SK-N-SH (cell line): Measurements from ENCODE around the gene PRXL2B. TPM values are rescaled to one million over a fixed set of nuclear protein-coding genes. Genes with fewer than 3 reads are reported as not detected.
A peak's percentile ranks its signal among the peaks of the same experiment; 100 is the strongest.

Source experiments
- CTCF ChIA-PET: fragments of 300-600, 350-600 bp; formaldehyde crosslinking; extraction: SDS; loops from one replicate; lab custom pipeline; 2021; lab: Yijun Ruan, JAX
- POLR2A ChIA-PET: fragments of 350-600 bp; sonication (Branson Sonifier 250); formaldehyde crosslinking; extraction: SDS; loops from one replicate; lab custom pipeline; 2020; ENCODE audit warnings: antibody characterized with exemption, inconsistent platforms; lab: Yijun Ruan, JAX
- DNase-seq: peaks from one replicate; pipeline ENCODE4 v3.0.0; 2012
- H2AFZ ChIP-seq: fragments of 200-600 bp; sonication (generic); 2 replicates; pipeline ENCODE4 v1.8.1; 2016; ENCODE audit warnings: antibody characterized with exemption, mild to moderate bottlenecking, low read depth
- H3F3A ChIP-seq: fragments of 200-600 bp; sonication (generic); replicated peaks from 2 replicates; pipeline ENCODE3; 2016; ENCODE audit warnings: antibody characterized with exemption, mild to moderate bottlenecking; ENCODE audit not compliant: insufficient read depth
- H3K27ac ChIP-seq, 2 experiments: fragments of 200-500 bp in 1 of 2; fragments of 200-600 bp in 1 of 2; sonication (Bioruptor generic) in 1 of 2; sonication (generic), shearing (Covaris generic) in 1 of 2; 2 replicates each; pipeline versions ENCODE4 v1.5.1 to v1.6.1; 2014 to 2016; ENCODE audit warnings: low read depth in 2 of 2, inconsistent platforms in 1 of 2, low read length in 1 of 2, mild to moderate bottlenecking in 1 of 2, mixed read lengths in 1 of 2
- H3K27me3 ChIP-seq: fragments of 200-600 bp; sonication (generic), shearing (Covaris generic); 2 replicates; pipeline ENCODE4 v1.6.1; 2016; ENCODE audit warnings: mixed run types; ENCODE audit not compliant: insufficient read depth
- H3K36me3 ChIP-seq, 2 experiments: fragments of 200-500 bp in 1 of 2; fragments of 200-600 bp in 1 of 2; sonication (Bioruptor generic) in 1 of 2; sonication (generic) in 1 of 2; replicated peaks in 1 of 2; 2 replicates each; pipeline versions ENCODE3 to v1.5.1; 2014 to 2016; ENCODE audit warnings: low read length in 1 of 2, mild to moderate bottlenecking in 1 of 2; ENCODE audit not compliant: insufficient read depth in 2 of 2, control insufficient read depth in 1 of 2
- H3K4me1 ChIP-seq, 2 experiments: fragments of 200-500 bp in 1 of 2; fragments of 200-600 bp in 1 of 2; sonication (Bioruptor generic) in 1 of 2; sonication (generic), shearing (Covaris generic) in 1 of 2; 2 replicates each; pipeline versions ENCODE4 v1.5.1 to v1.6.1; 2014 to 2016; ENCODE audit warnings: low read depth in 1 of 2, low read length in 1 of 2, mixed run types in 1 of 2; ENCODE audit not compliant: insufficient read depth in 2 of 2, control insufficient read depth in 1 of 2
- H3K4me2 ChIP-seq: fragments of 200-600 bp; sonication (generic), shearing (Covaris generic); 2 replicates; pipeline ENCODE4 v1.6.1; 2017; ENCODE audit warnings: mixed run types
- H3K4me3 ChIP-seq, 2 experiments: fragments of 200-500 bp in 1 of 2; fragments of 200-600 bp in 1 of 2; sonication (Bioruptor generic) in 1 of 2; sonication (generic), shearing (Covaris generic) in 1 of 2; 2 replicates each; pipeline versions ENCODE4 v1.5.1 to v1.8.1; 2014 to 2016; ENCODE audit warnings: low read depth in 2 of 2, inconsistent platforms in 1 of 2, low read length in 1 of 2, mild to moderate bottlenecking in 1 of 2, mixed read lengths in 1 of 2, moderate library complexity in 1 of 2
- H3K79me2 ChIP-seq: fragments of 200-600 bp; sonication (generic); 2 replicates; pipeline ENCODE4 v1.8.1; 2017; ENCODE audit warnings: mild to moderate bottlenecking; ENCODE audit not compliant: insufficient read depth
- H3K9ac ChIP-seq: fragments of 200-600 bp; sonication (generic); 2 replicates; pipeline ENCODE4 v1.6.1; 2017; ENCODE audit warnings: mixed run types
- H3K9me2 ChIP-seq: fragments of 200-600 bp; sonication (generic); 2 replicates; pipeline ENCODE4 v1.6.1; 2017; ENCODE audit warnings: mixed run types
- H3K9me3 ChIP-seq: fragments of 200-600 bp; sonication (generic); 2 replicates; pipeline ENCODE4 v1.6.1; 2017; ENCODE audit warnings: mixed run types, mild to moderate bottlenecking, moderate library complexity
- H4K20me1 ChIP-seq: fragments of 200-600 bp; sonication (generic); 2 replicates; pipeline ENCODE4 v1.6.1; 2017; ENCODE audit warnings: mild to moderate bottlenecking, mixed run types; ENCODE audit not compliant: insufficient read depth
- ELF1 ChIP-seq: IDR thresholded peaks from 2 replicates; pipeline ENCODE4 v1.4.0; 2012
- EP300 ChIP-seq, 2 experiments: IDR thresholded peaks; 2 replicates each; pipeline versions ENCODE4 v1.4.0 to v1.6.1; 2012; ENCODE audit warnings: borderline replicate concordance in 1 of 2, low read depth in 1 of 2, low read length in 1 of 2
- FOSL2 ChIP-seq: IDR thresholded peaks from 2 replicates; pipeline ENCODE4 v1.4.0; 2012; ENCODE audit warnings: low read depth, mild to moderate bottlenecking, moderate library complexity, borderline replicate concordance
- FOXJ3 ChIP-seq: sonication (generic); formaldehyde crosslinking; IDR thresholded peaks from 2 replicates; pipeline ENCODE4 v1.5.1; 2020; ENCODE audit warnings: mild to moderate bottlenecking, missing genetic modification reagents
- FOXM1 ChIP-seq: IDR thresholded peaks from 2 replicates; pipeline ENCODE4 v1.4.0; 2012; ENCODE audit warnings: low read depth, mild to moderate bottlenecking
- GATA2 ChIP-seq: sonication (generic); formaldehyde crosslinking; IDR thresholded peaks from 2 replicates; pipeline ENCODE4 v1.5.0; 2020; ENCODE audit warnings: mild to moderate bottlenecking, missing genetic modification reagents
- JUND ChIP-seq: IDR thresholded peaks from 2 replicates; pipeline ENCODE4 v1.4.0; 2012
- NRF1 ChIP-seq: IDR thresholded peaks from 2 replicates; pipeline ENCODE4 v1.6.1; 2012; ENCODE audit warnings: low read depth, mild to moderate bottlenecking, low read length
- POLR2AphosphoS5 ChIP-seq: IDR thresholded peaks from 2 replicates; pipeline ENCODE4 v1.6.1; 2012; ENCODE audit warnings: low read depth, low read length
- SIN3A ChIP-seq: IDR thresholded peaks from 2 replicates; pipeline ENCODE4 v1.6.1; 2012; ENCODE audit warnings: low read depth, mild to moderate bottlenecking, low read length, moderate library complexity, borderline replicate concordance
- TCF12 ChIP-seq: IDR thresholded peaks from 2 replicates; pipeline ENCODE4 v1.4.0; 2012
- TEAD4 ChIP-seq: IDR thresholded peaks from 2 replicates; pipeline ENCODE4 v1.4.0; 2012; ENCODE audit warnings: mild to moderate bottlenecking, borderline replicate concordance; ENCODE audit not compliant: insufficient read depth
- WGBS: methylation state at CpG from one replicate; pipeline ENCODE4 v1.1.6; 2017; ENCODE audit warnings: low lambda C conversion rate; 5-methylcytosine and 5-hydroxymethylcytosine counted together
- polyA plus RNA-seq, 3 experiments: library from polyadenylated mRNA; depleted of rRNA; stranded (reverse); fragments of >200 nt; gene quantifications; 2 replicates each; pipeline ENCODE4 v1.2.3, GENCODE V29; 2012
- TF ChIP-seq, protein P1 (sequence below): IDR thresholded peaks from 2 replicates; pipeline ENCODE4 v1.4.0; 2012; ENCODE audit warnings: low read depth, borderline replicate concordance
- TF ChIP-seq, protein P2 (sequence below): IDR thresholded peaks from 2 replicates; pipeline ENCODE4 v1.4.0; 2012; ENCODE audit warnings: low read depth, borderline replicate concordance

Gene PRXL2B
- polyA plus RNA-seq, 1 of the 3 experiments (the other 2 are of a cell fraction) = 33.7 TPM

DNA sequence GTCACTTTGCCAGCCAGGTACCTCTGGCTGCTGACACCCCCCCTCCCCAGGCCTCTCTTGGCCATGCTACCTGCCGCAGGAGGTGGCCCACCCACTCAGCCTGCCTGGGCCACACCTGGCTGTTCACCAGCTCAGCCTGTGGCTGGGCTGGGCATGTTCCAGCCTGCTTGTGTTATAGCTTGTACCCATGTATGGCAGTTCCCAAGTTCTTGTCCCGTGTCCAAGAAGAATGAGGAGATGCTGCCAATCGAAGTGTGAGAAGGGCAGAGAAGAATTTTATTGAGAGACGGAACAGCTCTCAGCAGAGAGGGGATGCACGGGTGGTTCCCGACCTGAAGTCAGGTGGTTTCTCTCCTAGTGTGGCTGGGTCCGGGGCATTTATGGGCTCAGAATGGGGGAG is 50.2 kb downstream of the PRXL2B start:
- POLR2A ChIA-PET = no interaction called here
- Histone ChIP-seq H3K4me1 (peaks cover 0 to 11% of the 10 kb centered on the region in 2 experiments; a peak in 1 of 4 replicates), H3K4me3 (no peak overlapping the region), H3K27ac (no peak overlapping the region), H4K20me1 (no peaks in the 10 kb centered on the region), H3K79me2 (no peaks in the 10 kb centered on the region), H3K27me3 (no peaks in the 10 kb centered on the region), H3K9me3 (no peaks in the 10 kb centered on the region), H3K4me2 (no peak overlapping the region), H3F3A (no peaks in the 10 kb centered on the region), H3K36me3 (no peaks in the 10 kb centered on the region), H3K9me2 (no peaks in the 10 kb centered on the region), H2AFZ (no peak overlapping the region), H3K9ac (no peak overlapping the region)
- WGBS = 31% methylated on average over 6 of the region's 7 CpGs
- CTCF ChIA-PET = interaction anchor here (1.8 kb wide), 1 partner anchor 177 kb away, joined by 4 read pairs; no protein-coding TSS in a partner anchor
- TF ChIP-seq JUND = no peak
- TF ChIP-seq, protein P1, sequence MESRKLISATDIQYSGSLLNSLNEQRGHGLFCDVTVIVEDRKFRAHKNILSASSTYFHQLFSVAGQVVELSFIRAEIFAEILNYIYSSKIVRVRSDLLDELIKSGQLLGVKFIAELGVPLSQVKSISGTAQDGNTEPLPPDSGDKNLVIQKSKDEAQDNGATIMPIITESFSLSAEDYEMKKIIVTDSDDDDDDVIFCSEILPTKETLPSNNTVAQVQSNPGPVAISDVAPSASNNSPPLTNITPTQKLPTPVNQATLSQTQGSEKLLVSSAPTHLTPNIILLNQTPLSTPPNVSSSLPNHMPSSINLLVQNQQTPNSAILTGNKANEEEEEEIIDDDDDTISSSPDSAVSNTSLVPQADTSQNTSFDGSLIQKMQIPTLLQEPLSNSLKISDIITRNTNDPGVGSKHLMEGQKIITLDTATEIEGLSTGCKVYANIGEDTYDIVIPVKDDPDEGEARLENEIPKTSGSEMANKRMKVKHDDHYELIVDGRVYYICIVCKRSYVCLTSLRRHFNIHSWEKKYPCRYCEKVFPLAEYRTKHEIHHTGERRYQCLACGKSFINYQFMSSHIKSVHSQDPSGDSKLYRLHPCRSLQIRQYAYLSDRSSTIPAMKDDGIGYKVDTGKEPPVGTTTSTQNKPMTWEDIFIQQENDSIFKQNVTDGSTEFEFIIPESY = no peak
- TF ChIP-seq FOXM1 = no peak
- no peak for TF ChIP-seq TEAD4
- no peak for TF ChIP-seq SIN3A
- TF ChIP-seq, protein P2, sequence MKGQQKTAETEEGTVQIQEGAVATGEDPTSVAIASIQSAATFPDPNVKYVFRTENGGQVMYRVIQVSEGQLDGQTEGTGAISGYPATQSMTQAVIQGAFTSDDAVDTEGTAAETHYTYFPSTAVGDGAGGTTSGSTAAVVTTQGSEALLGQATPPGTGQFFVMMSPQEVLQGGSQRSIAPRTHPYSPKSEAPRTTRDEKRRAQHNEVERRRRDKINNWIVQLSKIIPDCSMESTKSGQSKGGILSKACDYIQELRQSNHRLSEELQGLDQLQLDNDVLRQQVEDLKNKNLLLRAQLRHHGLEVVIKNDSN = no peak
- TF ChIP-seq TCF12 = no peak
- TF ChIP-seq GATA2 (CRISPR knock-in tag) = no peak
- no peak for TF ChIP-seq EP300 (IDR thresholded peaks at IDR 0.05; ENCODE audit: borderline replicate concordance in 1 of 2, low read depth in 1 of 2, low read length in 1 of 2)
- no peak for TF ChIP-seq FOXJ3 (CRISPR knock-in tag)
- TF ChIP-seq POLR2AphosphoS5 = no peak
- no peak for TF ChIP-seq NRF1
- no peak for DNase-seq

DNA sequence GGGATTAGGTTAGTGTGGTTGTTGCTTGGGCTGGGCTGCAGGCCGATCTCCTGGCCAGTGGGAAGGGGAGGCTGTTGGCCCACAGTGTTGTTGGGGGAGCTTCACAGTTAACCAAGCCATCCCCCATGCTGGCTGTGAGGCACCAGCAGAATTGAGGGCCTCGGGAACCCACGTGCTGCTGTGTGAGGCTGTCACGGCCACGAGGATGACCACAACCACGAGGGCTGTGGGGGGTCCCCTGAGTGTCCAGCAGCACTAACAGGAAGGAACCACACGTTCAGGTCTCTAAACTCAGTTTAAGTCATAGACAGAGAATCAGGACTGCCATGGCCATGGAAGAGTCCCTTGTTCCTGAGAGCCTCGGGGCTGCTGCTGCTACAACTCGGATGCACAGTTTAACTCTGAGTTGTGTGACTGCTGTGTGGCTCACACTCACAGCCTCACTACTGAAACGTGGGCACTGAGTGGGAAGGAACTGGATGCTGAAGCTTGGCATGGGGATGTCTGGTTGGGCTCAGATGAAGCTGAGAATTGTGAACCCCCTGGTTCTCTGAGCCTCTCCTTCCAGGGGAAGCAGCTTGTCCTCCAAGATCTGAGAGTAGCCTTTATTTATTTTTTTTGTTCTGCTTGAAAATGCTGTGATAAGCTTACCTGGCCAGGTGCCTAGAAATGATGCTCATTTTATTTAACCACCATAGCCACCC is 51.0 kb downstream of the PRXL2B start:
- WGBS = 0% methylated on average over 4 of the region's 10 CpGs
- no peak overlapping the region for H3K4me2 ChIP-seq
- no peaks in the 10 kb centered on the region for H3K36me3 ChIP-seq
- no peaks in the 10 kb centered on the region for H3K27me3 ChIP-seq
- no peak overlapping the region for H3K27ac ChIP-seq
- H2AFZ ChIP-seq = no peak overlapping the region
- 0 out of 2 replicates have a peak, but pooled peaks have one; percentile 8 for TF ChIP-seq ELF1
- no peak for TF ChIP-seq FOSL2
- TF ChIP-seq EP300 (IDR thresholded peaks at IDR 0.05; ENCODE audit: borderline replicate concordance in 1 of 2, low read depth in 1 of 2, low read length in 1 of 2) = no peak
- peaks cover 8% of the 10 kb centered on the region; the same call in 1 of the 2 replicates for H3K79me2 ChIP-seq
- POLR2A ChIA-PET = interaction anchor here (1.3 kb wide), 1 partner anchor 8 kb away, joined by 3 read pairs; no protein-coding TSS in a partner anchor
- no peak overlapping the region for H3K9ac ChIP-seq
- H3K4me1 ChIP-seq = peaks cover 0 to 17% of the 10 kb centered on the region in 2 experiments; a peak in 1 of 4 replicates
- no peaks in the 10 kb centered on the region for H4K20me1 ChIP-seq
- CTCF ChIA-PET = interaction anchor here (1.8 kb wide), 1 partner anchor 177 kb away, joined by 4 read pairs; no protein-coding TSS in a partner anchor
- DNase-seq = no peak
- H3K9me2 ChIP-seq = no peaks in the 10 kb centered on the region
- H3K9me3 ChIP-seq = no peaks in the 10 kb centered on the region
- no peaks in the 10 kb centered on the region for H3F3A ChIP-seq
- no peak overlapping the region for H3K4me3 ChIP-seq
